ENCODE results near the gene CD84.

DNA sequence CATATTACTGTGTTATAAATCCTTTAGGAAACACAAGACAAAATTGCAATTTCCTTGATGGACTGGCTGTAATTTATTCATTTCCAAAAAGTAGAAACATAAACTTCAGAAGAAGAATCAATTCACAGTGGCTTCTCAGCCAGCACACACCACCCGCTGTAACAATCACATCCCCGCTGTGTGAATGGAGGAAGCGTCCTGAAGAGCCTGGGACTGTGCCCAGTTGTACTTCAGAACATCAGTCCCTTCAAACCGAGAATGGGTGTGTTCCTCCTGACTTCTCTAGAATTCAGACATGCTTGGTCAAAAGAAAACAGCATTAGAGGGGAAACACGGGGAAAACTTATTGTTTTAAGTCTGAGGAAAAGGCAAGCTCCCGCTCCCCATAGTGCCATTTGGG, 28.8 kb upstream of the CD84 start:
- TF ChIP-seq, protein P1, sequence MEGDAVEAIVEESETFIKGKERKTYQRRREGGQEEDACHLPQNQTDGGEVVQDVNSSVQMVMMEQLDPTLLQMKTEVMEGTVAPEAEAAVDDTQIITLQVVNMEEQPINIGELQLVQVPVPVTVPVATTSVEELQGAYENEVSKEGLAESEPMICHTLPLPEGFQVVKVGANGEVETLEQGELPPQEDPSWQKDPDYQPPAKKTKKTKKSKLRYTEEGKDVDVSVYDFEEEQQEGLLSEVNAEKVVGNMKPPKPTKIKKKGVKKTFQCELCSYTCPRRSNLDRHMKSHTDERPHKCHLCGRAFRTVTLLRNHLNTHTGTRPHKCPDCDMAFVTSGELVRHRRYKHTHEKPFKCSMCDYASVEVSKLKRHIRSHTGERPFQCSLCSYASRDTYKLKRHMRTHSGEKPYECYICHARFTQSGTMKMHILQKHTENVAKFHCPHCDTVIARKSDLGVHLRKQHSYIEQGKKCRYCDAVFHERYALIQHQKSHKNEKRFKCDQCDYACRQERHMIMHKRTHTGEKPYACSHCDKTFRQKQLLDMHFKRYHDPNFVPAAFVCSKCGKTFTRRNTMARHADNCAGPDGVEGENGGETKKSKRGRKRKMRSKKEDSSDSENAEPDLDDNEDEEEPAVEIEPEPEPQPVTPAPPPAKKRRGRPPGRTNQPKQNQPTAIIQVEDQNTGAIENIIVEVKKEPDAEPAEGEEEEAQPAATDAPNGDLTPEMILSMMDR (IDR thresholded peaks at IDR 0.05), result no peak
- no peak for TF ChIP-seq POLR2A (IDR thresholded peaks at IDR 0.05)

Data from Peyer's patch (tissue), 4 donors.